A549 (cell line): ENCODE results near the gene PLEKHG3. TPM values are rescaled to one million over a fixed set of nuclear protein-coding genes. Genes with fewer than 3 reads are reported as not detected.

ENCODE experiments used
- ATAC-seq, 2 experiments: fragments of 200-7000 bp in 1 of 2; fragments of >200 bp in 1 of 2; cut with Nextera tagmentation in 1 of 2; cut with Tn5 transposase in 1 of 2; 3 replicates each; pipeline versions ENCODE4 v1.8.0 to v1.9.1; 2018 to 2020; ENCODE audit warnings: mild to moderate bottlenecking in 1 of 2, moderate library complexity in 1 of 2
- CTCF ChIA-PET: fragments of 300-600 bp; sonication (Branson Sonifier 250); formaldehyde crosslinking; extraction: SDS; loops from one replicate; lab custom pipeline; 2021; ENCODE audit warnings: antibody characterized with exemption, inconsistent platforms; lab: Yijun Ruan, JAX
- POLR2A ChIA-PET: fragments of 350-600 bp; formaldehyde crosslinking; extraction: SDS; loops from one replicate; lab custom pipeline; 2021; ENCODE audit warnings: antibody characterized with exemption, inconsistent platforms; lab: Yijun Ruan, JAX
- DNase-seq, 2 experiments: peaks; one replicate each; pipeline versions ENCODE4 v3.0.0 to v3.0.0-alpha.2; 2011 to 2016; ENCODE audit warnings: low read depth in 1 of 2, low spot score in 1 of 2
- FAIRE-seq: peaks from 2 replicates; lab custom pipeline; 2011; peaks lifted over from hg19 to GRCh38; lab: Jason Lieb, UNC
- H3K27ac ChIP-seq, 2 experiments: fragments of >200 bp; sonication (Bioruptor Twin); formaldehyde crosslinking; 3 replicates each; pipeline ENCODE4 v1.5.1; 2016 to 2017
- H3K4me1 ChIP-seq: fragments of >200 bp; sonication (Bioruptor Twin); formaldehyde crosslinking; 3 replicates; pipeline ENCODE4 v1.6.1; 2016
- H3K4me2 ChIP-seq: fragments of >200 bp; sonication (Bioruptor Twin); formaldehyde crosslinking; 3 replicates; pipeline ENCODE4 v1.6.1; 2016
- H3K4me3 ChIP-seq: fragments of >200 bp; sonication (Bioruptor Twin); formaldehyde crosslinking; 3 replicates; pipeline ENCODE4 v1.5.1; 2016
- H3K9me3 ChIP-seq: fragments of >200 bp; sonication (Bioruptor Twin); formaldehyde crosslinking; 3 replicates; pipeline ENCODE4 v1.6.1; 2016
- EHMT2 ChIP-seq: fragments of 200-600 bp; sonication (generic); IDR thresholded peaks from 2 replicates; pipeline ENCODE4 v1.6.1; 2016; ENCODE audit warnings: antibody characterized with exemption, low read depth, mild to moderate bottlenecking, moderate library complexity
- FOXS1 ChIP-seq: fragments of 250-450 bp; sonication (Bioruptor Pico); IDR thresholded peaks from 2 replicates; pipeline ENCODE4 v1.5.0; 2020; ENCODE audit warnings: mild to moderate bottlenecking, moderate library complexity
- GATA3 ChIP-seq: IDR thresholded peaks from 2 replicates; pipeline ENCODE4 v1.6.1; 2012; ENCODE audit warnings: borderline replicate concordance
- HDAC2 ChIP-seq: fragments of 200-600 bp; sonication (generic); IDR thresholded peaks from 2 replicates; pipeline ENCODE4 v1.6.1; 2016
- HEYL ChIP-seq: fragments of 250-450 bp; sonication (Bioruptor Pico); IDR thresholded peaks from 2 replicates; pipeline ENCODE4 v1.8.0; 2021; ENCODE audit warnings: mild to moderate bottlenecking, moderate library complexity
- HOXB13 ChIP-seq: fragments of 250-450 bp; sonication (Bioruptor Pico); IDR thresholded peaks from 2 replicates; pipeline ENCODE4 v1.5.0; 2020; ENCODE audit warnings: low read depth, mild to moderate bottlenecking, moderate library complexity
- HOXB5 ChIP-seq: fragments of 250-450 bp; sonication (Bioruptor Pico); IDR thresholded peaks from 2 replicates; pipeline ENCODE4 v1.5.0; 2020; ENCODE audit warnings: mild to moderate bottlenecking, moderate library complexity
- JUN ChIP-seq, 2 experiments: fragments of >200 bp; sonication (Bioruptor Twin); formaldehyde crosslinking; IDR thresholded peaks; 2 replicates in 1 of 2; 3 replicates in 1 of 2; pipeline ENCODE4 v1.6.1; 2016 to 2017
- KDM1A ChIP-seq: fragments of 200-600 bp; sonication (generic); IDR thresholded peaks from 2 replicates; pipeline ENCODE4 v1.6.1; 2016; ENCODE audit warnings: low read depth, mild to moderate bottlenecking
- MYC ChIP-seq: IDR thresholded peaks from 2 replicates; pipeline ENCODE4 v1.6.1; 2012; ENCODE audit warnings: mild to moderate bottlenecking, inconsistent platforms, low read length, improper control_type of control experiment, borderline replicate concordance
- RAD21 ChIP-seq, 2 experiments: fragments of >200 bp in 1 of 2; sonication (Bioruptor Twin) in 1 of 2; formaldehyde crosslinking in 1 of 2; IDR thresholded peaks in 1 of 2; conservative IDR thresholded peaks in 1 of 2; 2 replicates in 1 of 2; 3 replicates in 1 of 2; pipeline ENCODE4 v1.6.1; 2012 to 2018; ENCODE audit warnings: inconsistent platforms in 1 of 2
- RCOR1 ChIP-seq: fragments of 150-350 bp; IDR thresholded peaks from 2 replicates; pipeline ENCODE4 v1.6.1; 2014; ENCODE audit warnings: antibody characterized with exemption, low read length, low read depth
- RFX5 ChIP-seq: fragments of 450-650 bp; IDR thresholded peaks from 2 replicates; pipeline ENCODE4 v1.7.1; 2014; ENCODE audit warnings: antibody characterized with exemption, mild to moderate bottlenecking, moderate library complexity
- SMC3 ChIP-seq: fragments of >200 bp; sonication (Bioruptor Twin); formaldehyde crosslinking; IDR thresholded peaks from 3 replicates; pipeline ENCODE4 v1.6.1; 2018; ENCODE audit warnings: inconsistent platforms
- ZNF302 ChIP-seq: fragments of 250-450 bp; sonication (Bioruptor Pico); IDR thresholded peaks from 2 replicates; pipeline ENCODE4 v1.9.0; 2021; ENCODE audit warnings: inconsistent platforms, mild to moderate bottlenecking, moderate library complexity
- WGBS: methylation state at CpG from one replicate; pipeline ENCODE4 v1.1.6; 2017; ENCODE audit errors: missing lambda C conversion rate; 5-methylcytosine and 5-hydroxymethylcytosine counted together
- polyA plus RNA-seq, 4 experiments: library from polyadenylated mRNA; depleted of rRNA in 3 of 4; stranded (reverse); fragments of >200 nt; fragmentation: RNase III in 1 of 4; extraction: RNeasy Plus Mini Kit Qiagen cat#74134 plus additional on column Dnase treatment in 1 of 4; gene quantifications; 2 replicates in 3 of 4; 3 replicates in 1 of 4; pipeline ENCODE4 v1.2.3, GENCODE V29; 2011 to 2017
- TF ChIP-seq, protein P1 (sequence below): IDR thresholded peaks from 2 replicates; pipeline ENCODE4 v1.6.1; 2012; ENCODE audit warnings: low read depth, borderline replicate concordance
- TF ChIP-seq, protein P2 (sequence below): IDR thresholded peaks from 2 replicates; pipeline ENCODE4 v1.6.1; 2012
- TF ChIP-seq, protein P3 (sequence below): fragments of >200 bp; sonication (Bioruptor Twin); formaldehyde crosslinking; IDR thresholded peaks from 3 replicates; pipeline ENCODE4 v1.5.1; 2016
- TF ChIP-seq, protein P4 (sequence below): fragments of >200 bp; sonication (Bioruptor Twin); formaldehyde crosslinking; IDR thresholded peaks from 2 replicates; pipeline ENCODE4 v1.6.1; 2016
- TF ChIP-seq, protein P5 (sequence below): fragments of 450-650 bp; IDR thresholded peaks from 2 replicates; pipeline ENCODE4 v1.6.1; 2014; ENCODE audit warnings: antibody characterized with exemption

PLEKHG3 gene
- polyA plus RNA-seq, 2 of the 4 experiments (the other 2 are of a cell fraction), result 21.9 to 30.5 TPM

DNA sequence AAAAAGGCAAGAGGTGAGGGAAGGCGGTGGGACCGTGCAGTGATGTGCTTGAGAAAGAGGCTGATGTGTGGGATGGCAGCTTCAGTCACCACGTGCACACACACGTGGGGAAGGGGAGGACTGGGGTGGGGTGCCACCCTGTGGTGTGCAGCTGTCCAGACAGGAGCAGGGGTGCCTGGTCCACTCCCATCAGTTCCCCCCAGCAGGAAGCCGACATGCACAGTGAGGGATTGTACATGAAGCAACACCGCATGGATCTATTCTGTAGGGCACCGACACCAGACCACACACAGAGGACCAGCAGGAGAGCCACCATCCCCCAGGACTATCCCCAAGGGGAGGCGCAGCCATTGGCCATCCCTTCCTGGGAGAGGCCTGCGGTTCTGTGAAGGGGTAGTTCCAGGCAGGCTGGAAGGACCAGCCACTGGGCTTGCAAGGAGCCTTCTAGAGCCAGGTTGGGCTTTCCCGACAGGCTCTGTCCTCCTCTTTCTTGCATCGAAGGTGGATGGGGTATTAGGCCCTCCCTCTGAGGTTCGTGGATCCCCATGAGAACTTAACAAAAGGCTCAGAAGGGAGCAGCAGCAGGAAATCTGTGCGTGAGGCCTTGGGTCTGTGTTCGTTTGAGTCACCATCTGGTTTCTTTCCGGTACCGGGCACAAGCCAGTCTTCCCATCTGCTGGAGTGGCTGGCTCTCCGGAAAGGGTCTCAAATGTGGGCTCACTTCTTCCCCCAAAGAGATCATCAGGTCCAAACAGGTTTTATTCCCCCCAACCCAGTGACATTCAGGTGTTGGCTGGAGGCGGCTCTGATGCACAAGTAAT, 59.8 kb downstream of the PLEKHG3 start:
- ATAC-seq, result peak; percentile 5 to 22

DNA sequence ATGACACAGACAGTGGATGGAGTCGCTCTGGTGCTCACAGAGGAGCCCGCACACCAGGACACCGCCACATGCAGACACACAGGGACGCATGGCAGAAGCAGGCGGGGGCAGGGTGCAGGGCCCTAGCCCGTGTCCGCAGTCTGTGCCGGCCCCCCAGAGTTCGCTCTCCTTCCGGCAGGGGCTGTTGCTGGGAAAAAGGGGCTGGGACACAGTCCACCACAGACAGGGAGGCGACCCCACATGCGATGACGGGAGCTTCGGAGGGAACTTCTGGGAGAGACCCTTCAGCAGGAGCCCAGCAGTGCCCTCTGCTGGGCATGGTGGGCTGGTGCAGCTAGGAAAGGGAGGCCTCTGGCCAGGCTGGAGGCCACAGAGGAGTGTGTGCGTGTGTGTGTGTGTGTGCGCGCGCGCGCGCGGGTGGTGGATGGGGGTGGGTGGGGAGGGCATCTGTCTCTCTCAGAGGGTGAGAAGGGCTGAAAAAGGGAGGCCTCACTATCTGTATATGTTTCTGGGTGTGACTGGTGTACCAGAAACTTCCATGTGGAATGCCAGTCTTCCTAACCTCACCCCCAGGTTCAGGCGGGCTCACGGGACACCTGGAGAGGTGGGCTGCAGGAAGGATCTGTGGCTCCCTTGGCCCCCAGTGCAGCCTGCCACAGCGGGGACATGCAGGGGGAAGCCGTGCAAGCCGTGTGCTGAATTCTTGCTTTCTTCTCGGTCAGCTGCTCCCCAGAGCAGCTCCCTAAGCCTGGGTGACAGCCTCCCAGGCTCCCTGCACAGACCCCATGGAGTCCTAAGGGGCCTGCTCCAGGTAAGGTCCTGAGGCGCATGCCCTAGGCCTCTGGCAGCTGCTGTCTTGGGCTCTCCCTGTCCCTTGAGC, 60.7 kb downstream of the PLEKHG3 start:
- Histone ChIP-seq H3K9me3 (no peaks in the 10 kb centered on the region), H3K4me2 (peak overlapping the region; percentile 88), H3K4me1 (peaks cover 64% of the 10 kb centered on the region), H3K4me3 (0 out of 3 replicates have a peak overlapping the region, but pooled peaks have one; percentile 24), H3K27ac (peak overlapping the region; percentile 92 to 93)
- 32% methylated on average over 17 of the region's 29 CpGs for WGBS
- ChIA-PET CTCF (interaction anchor here (0.6 to 6.6 kb wide), 52 partner anchors 8 to 272 kb away, joined by 3 to 106 read pairs (median 4); partner anchors contain the start of genes HSPA2, PLEKHG3 and SPTB), POLR2A (interaction anchor here (1.0 to 1.4 kb wide), 3 partner anchors 211 to 260 kb away, joined by 3 to 17 read pairs (median 5); partner anchors contain the start of genes HSPA2 and ZBTB1)
- FAIRE-seq (no peak), ATAC-seq (peak; percentile 21 to 70; a peak in 4 of 6 replicates), DNase-seq (peak; percentile 76 to 83)
- TF ChIP-seq RCOR1 (no peak), HDAC2 (no peak), GATA3 (no peak), JUN (IDR thresholded peaks at IDR 0.05) (peak in 1 of 2 experiments; percentile 41; a peak in 1 of 5 replicates), RFX5 (no peak), HEYL (CRISPR knock-in tag) (no peak), ZNF302 (no peak), SMC3 (peak; percentile 93), RAD21 (conservative IDR thresholded peaks at IDR 0.05 in 1 of 2, IDR thresholded peaks at IDR 0.05 in 1 of 2) (peak; percentile 88 to 92), HOXB13 (0 out of 2 replicates have a peak, but pooled peaks have one; percentile 49), MYC (0 out of 2 replicates have a peak, but pooled peaks have one; percentile 12), KDM1A (no peak)
- TF ChIP-seq, protein P1, sequence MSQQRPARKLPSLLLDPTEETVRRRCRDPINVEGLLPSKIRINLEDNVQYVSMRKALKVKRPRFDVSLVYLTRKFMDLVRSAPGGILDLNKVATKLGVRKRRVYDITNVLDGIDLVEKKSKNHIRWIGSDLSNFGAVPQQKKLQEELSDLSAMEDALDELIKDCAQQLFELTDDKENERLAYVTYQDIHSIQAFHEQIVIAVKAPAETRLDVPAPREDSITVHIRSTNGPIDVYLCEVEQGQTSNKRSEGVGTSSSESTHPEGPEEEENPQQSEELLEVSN, result peak; percentile 78; the same call in 1 of the 2 replicates
- TF ChIP-seq, protein P2, sequence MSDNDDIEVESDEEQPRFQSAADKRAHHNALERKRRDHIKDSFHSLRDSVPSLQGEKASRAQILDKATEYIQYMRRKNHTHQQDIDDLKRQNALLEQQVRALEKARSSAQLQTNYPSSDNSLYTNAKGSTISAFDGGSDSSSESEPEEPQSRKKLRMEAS, result peak; percentile 86
- TF ChIP-seq, protein P3, sequence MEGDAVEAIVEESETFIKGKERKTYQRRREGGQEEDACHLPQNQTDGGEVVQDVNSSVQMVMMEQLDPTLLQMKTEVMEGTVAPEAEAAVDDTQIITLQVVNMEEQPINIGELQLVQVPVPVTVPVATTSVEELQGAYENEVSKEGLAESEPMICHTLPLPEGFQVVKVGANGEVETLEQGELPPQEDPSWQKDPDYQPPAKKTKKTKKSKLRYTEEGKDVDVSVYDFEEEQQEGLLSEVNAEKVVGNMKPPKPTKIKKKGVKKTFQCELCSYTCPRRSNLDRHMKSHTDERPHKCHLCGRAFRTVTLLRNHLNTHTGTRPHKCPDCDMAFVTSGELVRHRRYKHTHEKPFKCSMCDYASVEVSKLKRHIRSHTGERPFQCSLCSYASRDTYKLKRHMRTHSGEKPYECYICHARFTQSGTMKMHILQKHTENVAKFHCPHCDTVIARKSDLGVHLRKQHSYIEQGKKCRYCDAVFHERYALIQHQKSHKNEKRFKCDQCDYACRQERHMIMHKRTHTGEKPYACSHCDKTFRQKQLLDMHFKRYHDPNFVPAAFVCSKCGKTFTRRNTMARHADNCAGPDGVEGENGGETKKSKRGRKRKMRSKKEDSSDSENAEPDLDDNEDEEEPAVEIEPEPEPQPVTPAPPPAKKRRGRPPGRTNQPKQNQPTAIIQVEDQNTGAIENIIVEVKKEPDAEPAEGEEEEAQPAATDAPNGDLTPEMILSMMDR, result peak; percentile 88
- TF ChIP-seq, protein P4, sequence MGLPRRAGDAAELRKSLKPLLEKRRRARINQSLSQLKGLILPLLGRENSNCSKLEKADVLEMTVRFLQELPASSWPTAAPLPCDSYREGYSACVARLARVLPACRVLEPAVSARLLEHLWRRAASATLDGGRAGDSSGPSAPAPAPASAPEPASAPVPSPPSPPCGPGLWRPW, result no peak

More for the DNA sequence above, 59.8 kb downstream of the PLEKHG3 start:
- Histone ChIP-seq H3K9me3 (no peaks in the 10 kb centered on the region), H3K4me2 (peak overlapping the region; percentile 88), H3K27ac (peak overlapping the region; percentile 92 to 93), H3K4me3 (0 out of 3 replicates have a peak overlapping the region, but pooled peaks have one; percentile 24), H3K4me1 (peaks cover 72% of the 10 kb centered on the region)
- ChIA-PET POLR2A (interaction anchor here (1.0 to 1.4 kb wide), 4 partner anchors 210 to 260 kb away, joined by 3 to 17 read pairs (median 5); partner anchors contain the start of genes HSPA2 and ZBTB1), CTCF (interaction anchor here (0.6 to 6.6 kb wide), 44 partner anchors 7 to 271 kb away, joined by 3 to 106 read pairs (median 5); partner anchors contain the start of genes HSPA2 and PLEKHG3)
- FAIRE-seq (no peak), DNase-seq (peak in 1 of 2 experiments; percentile 65)
- TF ChIP-seq HOXB5 (CRISPR knock-in tag), result no peak
- peak; percentile 37 to 38; a peak in 3 of 5 replicates for TF ChIP-seq RAD21 (conservative IDR thresholded peaks at IDR 0.05 in 1 of 2, IDR thresholded peaks at IDR 0.05 in 1 of 2)
- no peak for TF ChIP-seq FOXS1 (CRISPR knock-in tag)
- TF ChIP-seq, protein P5, sequence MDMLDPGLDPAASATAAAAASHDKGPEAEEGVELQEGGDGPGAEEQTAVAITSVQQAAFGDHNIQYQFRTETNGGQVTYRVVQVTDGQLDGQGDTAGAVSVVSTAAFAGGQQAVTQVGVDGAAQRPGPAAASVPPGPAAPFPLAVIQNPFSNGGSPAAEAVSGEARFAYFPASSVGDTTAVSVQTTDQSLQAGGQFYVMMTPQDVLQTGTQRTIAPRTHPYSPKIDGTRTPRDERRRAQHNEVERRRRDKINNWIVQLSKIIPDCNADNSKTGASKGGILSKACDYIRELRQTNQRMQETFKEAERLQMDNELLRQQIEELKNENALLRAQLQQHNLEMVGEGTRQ, result peak; percentile 40; the same call in 1 of the 2 replicates
- TF ChIP-seq SMC3, result peak; percentile 41; the same call in 2 of the 3 replicates
- TF ChIP-seq EHMT2, result no peak
- no peak for TF ChIP-seq GATA3
- TF ChIP-seq, protein P1, result peak; percentile 40; the same call in 1 of the 2 replicates
- TF ChIP-seq, protein P2, result peak; percentile 89
- TF ChIP-seq, protein P3, result peak; percentile 21; the same call in 2 of the 3 replicates
- 61% methylated on average over 15 of the region's 18 CpGs for WGBS
